Measurements from ENCODE around the gene B3GAT2.

B3GAT2 gene

GRCh38 chr6:70841112-70841511 lies 115.7 kb downstream of the B3GAT2 start:
- DNase-seq = no peak

GRCh38 chr6:70839286-70840266 lies 117.3 kb downstream of the B3GAT2 start:
- DNase-seq = no peak

GRCh38 chr6:70838907-70839285 lies 118.0 kb downstream of the B3GAT2 start:
- DNase-seq = no peak

- DNase-seq = no peak
Measured at GRCh38 chr6:70834520-70834919, 122.3 kb downstream of the B3GAT2 start.

GRCh38 chr6:70831427-70831826 lies 125.4 kb downstream of the B3GAT2 start:
- DNase-seq = no peak

- no peak for DNase-seq
Measured at GRCh38 chr6:70823651-70824050, 133.2 kb downstream of the B3GAT2 start.

- no peak for DNase-seq
Measured at GRCh38 chr6:70821751-70822150, 135.1 kb downstream of the B3GAT2 start.

GRCh38 chr6:70820778-70821177 lies 136.1 kb downstream of the B3GAT2 start:
- DNase-seq = no peak

GRCh38 chr6:70819646-70820045 lies 137.2 kb downstream of the B3GAT2 start:
- DNase-seq = no peak

GRCh38 chr6:70813885-70814284 lies 143.0 kb downstream of the B3GAT2 start:
- no peak for DNase-seq

- no peak for DNase-seq
Measured at GRCh38 chr6:70811788-70812187, 145.1 kb downstream of the B3GAT2 start.
